GM19025 (cell line): ENCODE measurements around the gene IGFBP5.

Experiments
- ATAC-seq: cut with Tn5 transposase; IDR thresholded peaks from one replicate; pipeline ENCODE4 v1.9.1; 2021; ENCODE audit warnings: mild to moderate bottlenecking, low read depth, moderate library complexity; ENCODE audit not compliant: unreplicated experiment

The IGFBP5 gene

DNA sequence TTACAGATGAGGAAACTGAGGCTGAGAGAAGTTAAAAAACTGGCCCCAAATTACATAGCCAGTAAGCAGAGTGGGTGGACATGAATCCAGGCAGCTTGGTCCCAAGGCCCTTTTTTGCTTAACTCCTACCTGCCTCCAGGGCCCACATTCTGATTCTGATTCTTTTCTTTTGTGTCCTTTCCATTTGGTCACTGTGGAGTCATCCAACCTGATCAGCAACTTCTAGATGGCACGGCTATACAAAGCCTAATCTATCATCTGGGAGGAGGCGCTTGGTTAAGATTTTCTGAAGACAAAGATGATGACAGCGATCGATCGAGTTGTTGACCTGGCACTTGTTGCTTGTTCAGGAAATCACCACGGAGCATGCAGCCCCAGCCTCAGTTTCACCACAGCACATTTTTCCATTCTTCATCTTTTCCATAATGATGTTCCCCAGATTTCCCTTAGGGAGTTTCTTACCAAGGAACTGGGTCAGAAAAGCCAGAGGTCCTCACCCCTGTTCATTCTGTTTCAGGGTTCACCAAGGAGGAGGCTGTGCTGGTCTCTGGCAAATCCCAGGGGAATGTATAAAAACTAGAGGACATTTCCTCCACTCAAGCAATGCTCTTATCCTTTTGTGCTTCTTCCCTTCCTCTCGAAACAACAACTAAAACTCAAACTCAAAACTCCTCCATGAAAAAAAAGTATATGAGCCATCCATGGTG, 69.0 kb downstream of the IGFBP5 start:
- no peak for ATAC-seq

DNA sequence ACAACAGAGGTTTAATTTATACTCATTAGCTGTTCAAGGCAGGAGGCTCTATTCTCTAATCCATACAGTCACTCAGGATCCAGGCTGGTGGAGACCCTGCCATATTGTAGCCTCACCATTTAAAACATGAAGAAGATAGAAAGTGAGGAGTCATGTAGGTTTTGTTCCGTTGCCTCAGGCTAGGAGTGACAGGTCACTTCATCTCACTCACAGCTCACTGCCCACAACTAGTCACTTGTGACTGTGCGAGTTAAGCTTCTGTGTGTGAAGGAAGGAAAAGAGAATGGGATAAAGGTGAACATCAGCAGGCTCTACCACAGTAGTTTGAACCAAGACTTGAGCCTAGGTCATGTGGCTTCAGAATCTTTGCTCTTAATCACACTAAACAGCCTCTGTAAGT, 71.1 kb downstream of the IGFBP5 start:
- no peak for ATAC-seq

DNA sequence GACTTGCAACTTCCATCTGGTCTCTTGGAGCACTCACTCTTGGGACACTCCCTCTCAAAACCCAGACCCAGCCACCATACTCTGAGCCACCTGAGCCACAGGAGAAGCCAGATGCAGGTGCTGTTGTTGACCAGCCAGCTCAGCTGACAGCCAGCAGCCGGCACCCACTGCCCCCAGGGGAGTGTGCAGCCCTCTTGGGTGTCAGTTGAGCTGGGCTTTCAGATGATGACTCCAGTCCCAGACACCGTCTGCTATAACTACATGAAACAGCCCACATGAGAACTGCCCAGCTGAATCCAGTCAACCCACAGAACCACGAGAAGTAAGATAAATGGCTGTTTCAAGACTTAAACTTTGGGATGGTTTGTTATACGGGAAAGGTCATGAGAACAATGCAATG, 72.8 kb downstream of the IGFBP5 start:
- ATAC-seq = no peak
